GM10266 (cell line): ENCODE measurements around the gene OR2AJ1.

Experiments
- DNase-seq: peaks from one replicate; pipeline ENCODE4 v3.0.0; 2012; ENCODE audit errors: extremely low spot score
- TF ChIP-seq, protein P1 (sequence below): IDR thresholded peaks from 2 replicates; pipeline ENCODE4 v1.5.1; 2012; ENCODE audit warnings: mild to moderate bottlenecking, low read depth; ENCODE audit not compliant: control insufficient read depth, insufficient read depth; ENCODE audit errors: missing control alignments

The OR2AJ1 gene, protein sequence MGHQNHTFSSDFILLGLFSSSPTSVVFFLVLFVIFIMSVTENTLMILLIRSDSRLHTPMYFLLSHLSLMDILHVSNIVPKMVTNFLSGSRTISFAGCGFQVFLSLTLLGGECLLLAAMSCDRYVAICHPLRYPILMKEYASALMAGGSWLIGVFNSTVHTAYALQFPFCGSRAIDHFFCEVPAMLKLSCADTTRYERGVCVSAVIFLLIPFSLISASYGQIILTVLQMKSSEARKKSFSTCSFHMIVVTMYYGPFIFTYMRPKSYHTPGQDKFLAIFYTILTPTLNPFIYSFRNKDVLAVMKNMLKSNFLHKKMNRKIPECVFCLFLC

DNA sequence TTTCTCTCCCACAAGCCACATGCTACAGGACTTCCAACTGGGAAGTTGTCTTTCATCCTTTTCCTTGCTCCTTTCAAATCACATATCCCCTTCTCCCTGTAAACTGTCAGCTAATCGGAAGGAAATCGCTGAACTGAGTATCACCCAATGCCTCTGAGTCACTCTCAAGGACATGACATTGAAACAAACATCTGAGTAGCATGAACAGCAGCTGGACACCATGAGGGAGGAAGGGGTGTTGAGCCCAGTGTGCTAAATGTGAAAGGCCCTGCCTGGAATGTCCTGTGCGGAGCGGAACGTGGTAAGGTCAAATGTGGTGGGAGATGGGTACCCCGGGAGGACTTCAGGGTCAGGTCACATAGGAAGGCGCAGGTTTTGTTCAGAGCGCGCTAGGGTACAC, at the start of gene OR2AJ1:
Gene OR2AJ1 (plus strand): TSS at position 22 of the 400 bp plus-strand sequence. CDS start 8,880 bp downstream, outside the sequence.
- TF ChIP-seq, protein P1, sequence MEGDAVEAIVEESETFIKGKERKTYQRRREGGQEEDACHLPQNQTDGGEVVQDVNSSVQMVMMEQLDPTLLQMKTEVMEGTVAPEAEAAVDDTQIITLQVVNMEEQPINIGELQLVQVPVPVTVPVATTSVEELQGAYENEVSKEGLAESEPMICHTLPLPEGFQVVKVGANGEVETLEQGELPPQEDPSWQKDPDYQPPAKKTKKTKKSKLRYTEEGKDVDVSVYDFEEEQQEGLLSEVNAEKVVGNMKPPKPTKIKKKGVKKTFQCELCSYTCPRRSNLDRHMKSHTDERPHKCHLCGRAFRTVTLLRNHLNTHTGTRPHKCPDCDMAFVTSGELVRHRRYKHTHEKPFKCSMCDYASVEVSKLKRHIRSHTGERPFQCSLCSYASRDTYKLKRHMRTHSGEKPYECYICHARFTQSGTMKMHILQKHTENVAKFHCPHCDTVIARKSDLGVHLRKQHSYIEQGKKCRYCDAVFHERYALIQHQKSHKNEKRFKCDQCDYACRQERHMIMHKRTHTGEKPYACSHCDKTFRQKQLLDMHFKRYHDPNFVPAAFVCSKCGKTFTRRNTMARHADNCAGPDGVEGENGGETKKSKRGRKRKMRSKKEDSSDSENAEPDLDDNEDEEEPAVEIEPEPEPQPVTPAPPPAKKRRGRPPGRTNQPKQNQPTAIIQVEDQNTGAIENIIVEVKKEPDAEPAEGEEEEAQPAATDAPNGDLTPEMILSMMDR, result no peak
- no peak for DNase-seq

DNA sequence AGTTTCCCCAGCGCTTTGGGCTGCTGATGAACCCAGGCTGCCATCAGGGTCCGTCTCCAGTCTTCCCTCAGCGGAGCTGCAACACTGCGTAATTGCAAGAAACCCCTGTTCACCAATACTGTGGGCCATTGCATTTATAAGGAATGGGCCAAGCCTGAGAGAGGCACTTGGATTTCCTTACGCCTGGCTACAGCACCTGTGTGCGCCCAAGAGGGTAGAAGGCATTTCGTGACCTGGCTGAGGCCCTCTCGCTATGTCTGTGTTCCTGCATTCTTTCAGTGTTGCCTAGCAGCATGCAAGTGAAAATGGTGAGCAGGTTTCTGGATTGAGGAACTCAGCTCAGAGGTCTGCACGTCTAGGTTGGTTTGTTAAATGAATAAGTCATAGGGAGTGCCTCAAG, 41.3 kb upstream of the OR2AJ1 start:
- TF ChIP-seq, protein P1, result no peak
- no peak for DNase-seq

DNA sequence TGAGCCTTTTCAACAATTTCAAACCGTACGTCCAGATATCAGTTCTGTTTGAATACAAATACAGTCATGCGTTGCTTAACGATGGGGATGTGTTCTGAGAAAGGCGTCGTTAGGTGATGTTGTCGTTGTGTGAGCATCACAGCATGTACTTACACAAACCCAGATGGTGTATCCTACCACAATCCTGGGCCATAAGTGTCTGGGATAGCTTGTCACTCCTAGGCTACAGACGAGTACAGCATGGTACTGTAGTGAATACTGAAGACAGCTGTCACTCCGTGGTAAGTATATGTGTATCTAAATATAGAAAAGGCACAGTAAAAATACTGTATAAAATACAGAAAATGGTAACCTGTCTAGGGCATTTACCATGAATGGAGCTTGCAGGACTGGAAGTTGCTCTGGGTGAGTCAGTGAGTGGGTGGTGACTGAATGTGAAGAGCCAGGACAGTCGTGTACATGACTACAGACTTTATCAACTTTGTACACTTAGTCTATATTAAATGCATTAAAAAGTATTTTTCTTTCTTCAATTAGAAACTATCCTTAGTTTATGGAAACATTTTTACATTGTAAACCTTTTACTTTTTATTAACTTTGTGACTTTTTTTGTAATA, 39.8 kb upstream of the OR2AJ1 start:
- TF ChIP-seq, protein P1, result no peak
- no peak for DNase-seq

DNA sequence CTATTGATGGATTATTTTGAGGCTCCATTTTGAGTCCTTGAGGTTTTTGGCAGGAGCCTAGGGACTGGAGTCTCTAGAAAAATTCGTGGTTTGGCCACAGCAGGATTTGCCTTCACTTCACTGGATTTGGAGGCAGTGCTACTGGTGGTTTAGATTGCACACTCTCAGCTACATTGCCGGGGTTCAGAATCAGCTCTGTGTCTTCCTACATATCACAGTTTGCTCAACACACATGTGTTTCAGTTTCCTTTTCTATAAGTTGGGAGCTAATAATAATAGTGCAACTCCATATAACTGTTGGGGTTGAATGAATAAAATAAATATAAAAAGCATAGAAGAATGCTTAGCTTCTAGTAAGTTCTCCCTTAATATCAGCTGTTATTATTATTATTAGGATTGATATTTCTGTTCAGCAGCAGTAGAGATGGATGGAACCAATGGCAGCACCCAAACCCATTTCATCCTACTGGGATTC, 29.5 kb upstream of the OR2AJ1 start, which contains the start of gene OR2W3:
Gene OR2W3 (plus strand): TSS at position 425 of the 475 bp plus-strand sequence. CDS start 0 bp downstream, at position 425.
- TF ChIP-seq, protein P1, result no peak

DNA sequence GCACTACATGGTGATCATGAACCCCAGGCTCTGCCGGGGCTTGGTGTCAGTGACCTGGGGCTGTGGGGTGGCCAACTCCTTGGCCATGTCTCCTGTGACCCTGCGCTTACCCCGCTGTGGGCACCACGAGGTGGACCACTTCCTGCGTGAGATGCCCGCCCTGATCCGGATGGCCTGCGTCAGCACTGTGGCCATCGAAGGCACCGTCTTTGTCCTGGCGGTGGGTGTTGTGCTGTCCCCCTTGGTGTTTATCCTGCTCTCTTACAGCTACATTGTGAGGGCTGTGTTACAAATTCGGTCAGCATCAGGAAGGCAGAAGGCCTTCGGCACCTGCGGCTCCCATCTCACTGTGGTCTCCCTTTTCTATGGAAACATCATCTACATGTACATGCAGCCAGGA, 28.7 kb upstream of the OR2AJ1 start:
- DNase-seq, result no peak
- TF ChIP-seq, protein P1, result no peak

More for the DNA sequence above, 29.5 kb upstream of the OR2AJ1 start, which contains the start of gene OR2W3:
- DNase-seq, result no peak

DNA sequence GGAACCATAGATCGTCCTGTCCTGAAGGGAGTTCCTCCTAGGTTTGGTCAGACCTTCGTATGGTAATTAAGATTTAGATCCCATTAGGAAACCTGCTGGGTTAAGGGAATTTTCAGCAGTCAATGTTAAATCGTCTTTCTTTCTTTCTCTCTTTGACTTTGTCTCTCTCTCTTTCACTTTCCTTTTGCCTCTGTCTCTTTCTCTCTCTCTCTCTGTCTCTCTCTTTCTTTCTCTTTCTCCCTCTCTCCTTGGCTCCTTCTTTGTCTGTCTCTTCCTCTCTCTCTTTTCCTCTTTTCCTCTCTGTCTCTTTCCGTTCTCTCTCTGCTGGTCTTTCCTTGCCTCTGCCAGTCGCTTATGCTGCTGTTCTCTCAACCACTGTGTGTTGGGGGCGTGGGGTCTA, 20.6 kb upstream of the OR2AJ1 start:
- TF ChIP-seq, protein P1, result no peak
- DNase-seq, result no peak

DNA sequence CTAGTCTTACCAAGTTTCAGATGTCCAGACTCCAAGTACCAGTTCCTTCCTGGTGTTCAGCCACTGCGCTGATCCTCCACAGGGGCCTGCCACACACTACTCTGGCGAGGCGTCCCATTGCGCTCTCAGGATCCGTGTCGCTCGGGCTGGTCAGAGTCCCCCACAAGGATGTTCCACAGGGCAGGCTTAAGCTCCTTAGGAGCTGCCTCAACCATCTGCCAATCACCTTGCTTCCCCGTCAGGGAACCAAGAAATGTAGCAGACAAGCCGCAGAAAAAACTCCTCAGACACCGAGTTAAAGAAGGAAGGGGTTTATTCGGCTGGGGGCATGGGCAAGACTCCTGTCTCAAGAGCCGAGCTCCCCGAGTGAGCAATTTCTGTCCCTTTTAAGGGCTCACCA, 19.5 kb upstream of the OR2AJ1 start:
- TF ChIP-seq, protein P1, result no peak
- no peak for DNase-seq
